Activated CD4-positive, alpha-beta T cell treated with anti-CD3 and anti-CD28 coated beads for 36 hours (primary cell): ENCODE measurements around the gene ALK. TPM values are rescaled to one million over a fixed set of nuclear protein-coding genes. Genes with fewer than 3 reads are reported as not detected.

Experiments used
- ATAC-seq: fragments of 200-7000 bp; cut with Tn5 transposase; one replicate; pipeline ENCODE4 v1.10.0; 2021; ENCODE audit warnings: mild to moderate bottlenecking, moderate library complexity
- CTCF ChIA-PET: fragments of 350-600 bp; sonication (Branson Sonifier 250); formaldehyde crosslinking; loops from one replicate; lab custom pipeline; 2021; ENCODE audit warnings: antibody characterized with exemption; lab: Charles Lee
- POLR2A ChIA-PET: fragments of 350-600 bp; sonication (Branson Sonifier 250); formaldehyde crosslinking; loops from one replicate; lab custom pipeline; 2021; ENCODE audit warnings: antibody characterized with exemption, inconsistent platforms; lab: Charles Lee
- DNase-seq: peaks from one replicate; pipeline ENCODE4 v3.0.0-alpha.2; 2020
- H3K27ac Mint-ChIP-seq: one replicate; pipeline ENCODE4 v1.8.0; 2021; ENCODE audit warnings: mixed read lengths
- H3K27me3 Mint-ChIP-seq: one replicate; pipeline ENCODE4 v1.8.0; 2021; ENCODE audit warnings: mixed read lengths
- H3K36me3 Mint-ChIP-seq: one replicate; pipeline ENCODE4 v1.8.0; 2021; ENCODE audit warnings: low read depth, mixed read lengths
- H3K4me1 Mint-ChIP-seq: one replicate; pipeline ENCODE4 v1.8.0; 2021; ENCODE audit warnings: mixed read lengths
- H3K4me3 Mint-ChIP-seq: one replicate; pipeline ENCODE4 v1.8.0; 2021; ENCODE audit warnings: mild to moderate bottlenecking, moderate library complexity, mixed read lengths
- H3K9me3 Mint-ChIP-seq: one replicate; pipeline ENCODE4 v1.8.0; 2021; ENCODE audit warnings: low read depth, mixed read lengths
- intact Hi-C, 2 experiments: fragments of 100-400 bp; cut with DNase I in 1 of 2; cut with micrococcal nuclease in 1 of 2; formaldehyde crosslinking; loops; one replicate each; pipeline versions ENCODE4 v1.14.2 to v1.15.1; 2022 to 2024; cut with DNase I, micrococcal nuclease
- total RNA-seq, 2 experiments: library from RNA; stranded (reverse); gene quantifications; one replicate each; pipeline ENCODE4 v1.2.3, GENCODE V29; 2021

ALK gene
- total RNA-seq, 2 experiments from 2014 or later, result not detected

DNA sequence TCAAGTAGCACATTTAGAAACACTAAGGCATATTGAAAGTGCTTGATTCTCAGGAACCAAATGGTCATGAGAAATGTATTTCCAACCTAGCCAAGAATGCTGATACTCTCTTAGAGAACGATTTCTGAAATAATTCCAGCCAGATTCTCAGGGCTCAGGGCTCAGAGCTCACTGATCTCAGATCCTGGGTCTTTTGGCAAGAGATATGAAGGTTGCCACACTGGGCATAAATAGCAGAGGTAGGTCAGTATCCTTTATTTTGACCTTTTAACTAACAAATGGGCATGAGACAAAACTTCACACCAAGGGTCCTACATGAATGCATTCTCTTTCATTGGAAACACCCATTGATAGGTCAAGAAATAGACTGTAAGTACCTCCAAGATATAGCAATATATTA is 364.1 kb downstream of the ALK start:
- ATAC-seq, result no peak
- no peak for DNase-seq
- Mint-ChIP-seq H3K27ac (no peak overlapping the region), H3K27me3 (peaks cover 18% of the 10 kb centered on the region), H3K4me1 (no peaks in the 10 kb centered on the region), H3K4me3 (no peak overlapping the region), H3K9me3 (no peaks in the 10 kb centered on the region), H3K36me3 (no peaks in the 10 kb centered on the region)
- CTCF ChIA-PET, result no interaction called here
- intact Hi-C loops, result no loop called here
- POLR2A ChIA-PET, result no interaction called here

DNA sequence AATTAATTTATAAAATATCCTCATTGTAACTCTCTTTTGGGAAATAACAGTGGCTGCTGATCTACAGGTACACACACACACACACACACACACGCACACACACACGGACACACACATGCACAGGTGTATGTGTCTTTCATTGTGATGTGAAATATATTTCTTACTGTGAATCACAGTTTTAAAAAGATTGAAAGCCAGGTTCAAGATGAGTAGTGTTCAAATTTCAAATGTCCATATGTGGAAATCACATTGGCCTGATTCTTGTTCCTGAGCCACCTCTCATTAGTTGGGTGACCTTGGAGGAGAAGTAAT is 372.4 kb downstream of the ALK start:
- ChIA-PET CTCF (no interaction called here), POLR2A (no interaction called here)
- no peaks in the 10 kb centered on the region for H3K4me1 Mint-ChIP-seq
- no peak for ATAC-seq
- H3K27ac Mint-ChIP-seq, result no peak overlapping the region
- no peaks in the 10 kb centered on the region for H3K36me3 Mint-ChIP-seq
- H3K4me3 Mint-ChIP-seq, result no peak overlapping the region
- intact Hi-C loops, result no loop called here
- H3K27me3 Mint-ChIP-seq, result peaks cover 10% of the 10 kb centered on the region
- no peaks in the 10 kb centered on the region for H3K9me3 Mint-ChIP-seq
- no peak for DNase-seq

DNA sequence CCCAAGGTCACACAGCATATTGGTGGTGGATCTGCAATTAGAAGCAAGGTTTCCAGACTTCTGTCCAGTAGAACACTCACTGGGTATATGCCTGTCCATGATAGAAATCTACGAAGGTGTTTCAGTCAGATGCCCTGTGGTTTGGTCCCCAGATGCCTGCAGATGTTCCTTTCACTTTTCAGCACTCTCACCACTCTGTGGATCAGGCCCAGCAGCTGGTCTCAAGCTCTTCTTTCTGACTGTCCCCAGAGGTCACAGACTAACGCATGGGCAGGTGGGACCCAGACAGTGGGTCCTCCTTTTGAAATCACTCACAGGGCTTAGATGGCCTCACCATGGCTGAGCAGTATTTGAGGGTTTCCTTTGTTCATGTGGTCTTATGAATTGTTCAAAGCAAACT is 376.5 kb downstream of the ALK start:
- ATAC-seq (no peak), DNase-seq (no peak)
- ChIA-PET CTCF (no interaction called here), POLR2A (no interaction called here)
- Mint-ChIP-seq H3K4me1 (no peaks in the 10 kb centered on the region), H3K36me3 (no peaks in the 10 kb centered on the region), H3K9me3 (no peaks in the 10 kb centered on the region), H3K27me3 (peaks cover 11% of the 10 kb centered on the region), H3K4me3 (no peak overlapping the region), H3K27ac (no peak overlapping the region)
- intact Hi-C loops, result no loop called here

DNA sequence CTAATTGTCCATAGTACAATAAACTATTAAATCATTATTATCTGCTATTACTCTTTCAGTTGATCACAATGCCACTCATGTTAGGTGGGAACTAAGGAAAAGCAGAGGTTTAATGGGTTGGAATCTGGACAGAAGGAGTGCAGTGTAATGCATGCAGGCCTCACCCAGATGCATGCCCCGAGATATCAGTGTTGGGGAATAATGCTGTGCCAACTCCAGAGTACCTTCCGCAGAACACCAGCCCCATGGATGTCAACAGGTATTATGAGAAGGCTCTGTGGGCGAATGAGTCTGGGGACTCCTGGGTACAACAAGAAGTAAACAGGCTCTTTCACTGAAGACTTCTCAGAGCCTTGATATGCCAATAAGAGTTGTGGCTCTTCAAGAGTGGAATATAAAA is 377.4 kb downstream of the ALK start:
- no peak for ATAC-seq
- no peaks in the 10 kb centered on the region for H3K36me3 Mint-ChIP-seq
- CTCF ChIA-PET, result no interaction called here
- intact Hi-C loops, result no loop called here
- no peak overlapping the region for H3K27ac Mint-ChIP-seq
- peaks cover 13% of the 10 kb centered on the region for H3K27me3 Mint-ChIP-seq
- POLR2A ChIA-PET, result no interaction called here
- DNase-seq, result no peak
- H3K4me1 Mint-ChIP-seq, result no peaks in the 10 kb centered on the region
- H3K4me3 Mint-ChIP-seq, result no peak overlapping the region
- H3K9me3 Mint-ChIP-seq, result no peaks in the 10 kb centered on the region

DNA sequence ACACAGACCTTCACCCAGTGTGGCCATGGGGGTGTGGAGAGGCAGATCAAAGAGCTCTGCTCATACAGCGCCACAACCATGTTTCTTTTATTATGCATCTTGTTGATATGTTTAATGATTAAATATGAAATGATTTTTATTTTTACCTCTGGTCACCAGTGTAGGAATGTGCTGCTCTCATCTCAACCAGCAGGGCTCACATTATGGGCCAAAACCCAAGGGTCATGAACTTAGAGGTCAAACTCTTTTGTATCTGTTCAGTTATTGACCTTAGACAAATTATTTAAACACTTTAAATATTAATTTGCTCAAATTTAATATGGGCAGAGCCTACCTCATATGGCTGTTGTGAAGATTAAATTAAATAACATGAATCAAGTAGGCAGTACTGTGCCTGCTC is 386.2 kb downstream of the ALK start:
- H3K27ac Mint-ChIP-seq, result no peak overlapping the region
- CTCF ChIA-PET, result interaction anchor here (1.2 kb wide), 1 partner anchor 537 kb away, joined by 4 read pairs; no protein-coding TSS in a partner anchor
- no peaks in the 10 kb centered on the region for H3K9me3 Mint-ChIP-seq
- H3K36me3 Mint-ChIP-seq, result no peaks in the 10 kb centered on the region
- DNase-seq (no peak), ATAC-seq (no peak)
- intact Hi-C loops, result no loop called here
- POLR2A ChIA-PET, result no interaction called here
- H3K27me3 Mint-ChIP-seq, result peaks cover 15% of the 10 kb centered on the region
- no peaks in the 10 kb centered on the region for H3K4me1 Mint-ChIP-seq
- no peak overlapping the region for H3K4me3 Mint-ChIP-seq

DNA sequence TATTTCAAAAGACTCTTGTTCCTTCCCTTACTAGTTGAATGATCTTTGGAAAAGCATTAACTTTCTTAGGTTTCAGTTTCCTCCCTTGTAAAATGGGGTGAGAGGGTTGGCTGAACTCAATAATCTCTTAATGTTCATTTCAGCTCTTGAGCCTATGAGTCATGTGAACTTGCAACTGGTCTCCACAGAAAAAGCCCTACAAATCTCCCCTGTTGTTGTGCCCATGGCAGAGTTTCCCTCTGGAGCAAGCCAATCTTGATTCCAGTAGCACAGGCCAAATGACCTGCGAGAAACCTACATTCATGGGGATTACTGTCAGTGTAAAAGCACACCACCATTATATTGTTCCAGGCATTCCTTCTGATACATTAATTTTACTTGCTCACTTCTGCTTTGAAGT is 388.9 kb downstream of the ALK start:
- H3K4me3 Mint-ChIP-seq, result no peak overlapping the region
- no peak for ATAC-seq
- no peaks in the 10 kb centered on the region for H3K36me3 Mint-ChIP-seq
- peaks cover 5% of the 10 kb centered on the region for H3K4me1 Mint-ChIP-seq
- intact Hi-C loops, result no loop called here
- no peak overlapping the region for H3K27ac Mint-ChIP-seq
- no peaks in the 10 kb centered on the region for H3K9me3 Mint-ChIP-seq
- ChIA-PET CTCF (no interaction called here), POLR2A (no interaction called here)
- peaks cover 15% of the 10 kb centered on the region for H3K27me3 Mint-ChIP-seq
- DNase-seq, result no peak

DNA sequence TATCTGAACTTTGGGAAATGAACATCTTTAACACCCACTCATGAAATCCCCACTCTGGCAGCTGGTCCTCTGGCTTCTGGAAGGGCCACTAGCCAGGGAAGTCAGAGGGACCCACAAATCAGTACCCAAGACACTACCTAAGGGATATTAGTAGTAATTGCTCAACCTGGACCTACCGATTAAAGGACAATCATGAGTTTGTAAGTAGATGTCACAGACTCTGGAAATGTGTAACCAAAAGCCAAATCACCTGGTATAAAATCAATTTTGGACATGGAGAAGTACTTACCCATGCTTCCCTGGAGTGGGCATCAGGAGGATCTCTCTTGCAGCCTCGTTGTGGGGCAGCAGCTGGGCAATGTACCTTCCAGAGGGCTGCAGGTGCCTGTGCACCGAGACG is 389.8 kb downstream of the ALK start:
- Mint-ChIP-seq H3K4me3 (no peak overlapping the region), H3K27me3 (peaks cover 15% of the 10 kb centered on the region), H3K4me1 (peaks cover 5% of the 10 kb centered on the region), H3K9me3 (no peaks in the 10 kb centered on the region), H3K27ac (no peak overlapping the region), H3K36me3 (no peaks in the 10 kb centered on the region)
- POLR2A ChIA-PET, result no interaction called here
- CTCF ChIA-PET, result no interaction called here
- intact Hi-C loops, result no loop called here
- ATAC-seq, result no peak
- no peak for DNase-seq

DNA sequence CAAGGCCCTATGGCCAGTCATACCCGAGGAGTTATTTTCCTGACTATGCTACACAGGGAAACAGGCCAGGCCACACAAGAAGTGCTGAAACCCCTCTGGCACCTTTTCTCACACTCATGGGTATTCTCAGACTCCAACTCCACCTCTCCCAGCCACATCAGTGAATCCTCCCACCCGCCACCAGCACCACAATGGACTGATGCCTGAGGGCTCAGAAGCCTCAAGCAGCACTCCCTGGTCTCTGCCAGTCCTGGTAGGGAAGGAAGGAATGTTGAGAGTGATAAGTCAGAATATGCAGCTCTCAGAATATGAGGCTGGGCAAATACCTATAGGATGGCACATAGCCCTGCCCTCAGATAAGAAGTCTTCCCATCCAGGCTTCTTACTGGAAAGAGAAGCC is 391.1 kb downstream of the ALK start:
- Mint-ChIP-seq H3K27me3 (peaks cover 15% of the 10 kb centered on the region), H3K4me3 (no peak overlapping the region), H3K27ac (no peak overlapping the region), H3K36me3 (no peaks in the 10 kb centered on the region), H3K9me3 (no peaks in the 10 kb centered on the region), H3K4me1 (peaks cover 5% of the 10 kb centered on the region)
- ChIA-PET CTCF (no interaction called here), POLR2A (no interaction called here)
- ATAC-seq (no peak), DNase-seq (no peak)
- intact Hi-C loops, result no loop called here

DNA sequence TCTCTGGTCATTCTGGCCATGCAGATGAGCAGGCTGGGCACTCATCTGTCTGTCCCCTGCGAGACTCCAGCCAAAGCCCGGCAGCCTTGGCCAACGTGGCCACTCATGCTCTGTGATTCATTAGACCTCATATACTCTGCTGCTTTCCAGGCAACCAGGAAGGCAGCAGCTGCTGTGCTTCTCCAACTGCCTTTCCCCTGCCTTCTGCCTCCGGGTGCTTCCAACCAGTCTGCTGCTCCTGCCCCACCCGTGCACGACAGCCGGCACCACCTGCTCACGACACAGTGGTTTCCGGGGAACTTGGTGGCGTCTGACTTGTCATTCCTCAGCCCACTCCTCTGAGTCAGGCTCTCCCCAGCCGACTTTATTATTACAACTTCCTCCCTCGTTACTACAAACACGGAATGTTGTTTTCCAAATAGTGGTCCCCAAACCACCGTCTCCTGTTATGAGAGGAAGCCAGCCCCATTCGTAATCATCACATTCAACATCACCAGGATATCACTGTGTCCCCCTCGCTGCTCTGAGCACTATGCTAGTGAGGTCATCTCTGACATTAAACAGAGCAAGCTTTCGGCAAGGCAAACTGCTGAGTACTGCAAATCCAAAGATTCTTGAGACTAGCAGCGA is 392.4 kb downstream of the ALK start:
- POLR2A ChIA-PET, result no interaction called here
- DNase-seq, result peak; percentile 62
- no peak overlapping the region for H3K4me3 Mint-ChIP-seq
- intact Hi-C loops, result no loop called here
- H3K9me3 Mint-ChIP-seq, result no peaks in the 10 kb centered on the region
- CTCF ChIA-PET, result no interaction called here
- no peak overlapping the region for H3K27ac Mint-ChIP-seq
- ATAC-seq, result peak; percentile 94
- peaks cover 5% of the 10 kb centered on the region for H3K4me1 Mint-ChIP-seq
- H3K36me3 Mint-ChIP-seq, result no peaks in the 10 kb centered on the region
- H3K27me3 Mint-ChIP-seq, result peaks cover 17% of the 10 kb centered on the region

DNA sequence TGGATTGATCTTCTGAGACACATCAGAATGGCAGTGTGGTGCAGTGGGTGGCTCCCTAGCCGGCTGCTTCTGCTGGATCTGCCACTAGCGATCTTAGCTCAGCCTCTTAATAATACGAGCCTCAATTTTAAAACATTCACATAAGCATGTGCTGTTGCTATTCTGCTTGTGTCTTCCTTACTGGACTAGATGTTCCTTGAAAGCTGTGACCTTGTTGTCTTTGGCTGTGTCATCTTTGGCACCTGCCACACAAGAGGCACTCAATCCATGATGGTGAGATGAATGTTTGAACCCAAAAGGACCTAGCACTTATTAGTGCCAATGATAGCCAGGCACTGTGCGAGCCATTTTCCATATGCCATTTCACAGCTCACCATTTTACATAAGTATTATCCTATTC is 393.0 kb downstream of the ALK start:
- Mint-ChIP-seq H3K27me3 (peaks cover 12% of the 10 kb centered on the region), H3K4me1 (peaks cover 5% of the 10 kb centered on the region), H3K9me3 (no peaks in the 10 kb centered on the region), H3K36me3 (no peaks in the 10 kb centered on the region), H3K27ac (no peak overlapping the region), H3K4me3 (no peak overlapping the region)
- POLR2A ChIA-PET, result no interaction called here
- intact Hi-C loops, result no loop called here
- DNase-seq (no peak), ATAC-seq (no peak)
- CTCF ChIA-PET, result no interaction called here

DNA sequence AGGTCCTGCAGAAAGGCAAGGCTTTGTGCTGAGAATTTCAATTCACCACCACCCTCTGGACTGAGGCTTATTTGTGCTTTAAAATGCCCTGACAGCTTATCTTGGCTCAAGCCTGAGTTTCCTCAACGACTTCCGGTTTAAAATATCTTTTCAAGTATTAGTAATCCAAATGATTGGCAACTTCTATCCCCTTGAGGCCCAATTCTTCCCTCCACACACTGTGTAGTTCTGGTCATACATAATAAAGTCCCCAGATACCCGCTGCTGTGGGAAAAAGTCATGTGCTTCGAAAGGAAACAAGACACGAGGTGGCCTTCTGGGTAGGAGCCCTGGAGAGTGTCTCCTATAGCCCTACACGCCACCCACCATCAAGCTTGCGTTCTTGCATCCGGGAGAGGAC is 393.4 kb downstream of the ALK start:
- Mint-ChIP-seq H3K4me1 (peaks cover 5% of the 10 kb centered on the region), H3K36me3 (no peaks in the 10 kb centered on the region), H3K27me3 (peaks cover 11% of the 10 kb centered on the region), H3K4me3 (no peak overlapping the region), H3K9me3 (no peaks in the 10 kb centered on the region), H3K27ac (no peak overlapping the region)
- ATAC-seq (no peak), DNase-seq (no peak)
- POLR2A ChIA-PET, result no interaction called here
- CTCF ChIA-PET, result interaction anchor here (0.6 kb wide), 1 partner anchor 1428 kb away, joined by 3 read pairs; no protein-coding TSS in a partner anchor
- intact Hi-C loops, result no loop called here

DNA sequence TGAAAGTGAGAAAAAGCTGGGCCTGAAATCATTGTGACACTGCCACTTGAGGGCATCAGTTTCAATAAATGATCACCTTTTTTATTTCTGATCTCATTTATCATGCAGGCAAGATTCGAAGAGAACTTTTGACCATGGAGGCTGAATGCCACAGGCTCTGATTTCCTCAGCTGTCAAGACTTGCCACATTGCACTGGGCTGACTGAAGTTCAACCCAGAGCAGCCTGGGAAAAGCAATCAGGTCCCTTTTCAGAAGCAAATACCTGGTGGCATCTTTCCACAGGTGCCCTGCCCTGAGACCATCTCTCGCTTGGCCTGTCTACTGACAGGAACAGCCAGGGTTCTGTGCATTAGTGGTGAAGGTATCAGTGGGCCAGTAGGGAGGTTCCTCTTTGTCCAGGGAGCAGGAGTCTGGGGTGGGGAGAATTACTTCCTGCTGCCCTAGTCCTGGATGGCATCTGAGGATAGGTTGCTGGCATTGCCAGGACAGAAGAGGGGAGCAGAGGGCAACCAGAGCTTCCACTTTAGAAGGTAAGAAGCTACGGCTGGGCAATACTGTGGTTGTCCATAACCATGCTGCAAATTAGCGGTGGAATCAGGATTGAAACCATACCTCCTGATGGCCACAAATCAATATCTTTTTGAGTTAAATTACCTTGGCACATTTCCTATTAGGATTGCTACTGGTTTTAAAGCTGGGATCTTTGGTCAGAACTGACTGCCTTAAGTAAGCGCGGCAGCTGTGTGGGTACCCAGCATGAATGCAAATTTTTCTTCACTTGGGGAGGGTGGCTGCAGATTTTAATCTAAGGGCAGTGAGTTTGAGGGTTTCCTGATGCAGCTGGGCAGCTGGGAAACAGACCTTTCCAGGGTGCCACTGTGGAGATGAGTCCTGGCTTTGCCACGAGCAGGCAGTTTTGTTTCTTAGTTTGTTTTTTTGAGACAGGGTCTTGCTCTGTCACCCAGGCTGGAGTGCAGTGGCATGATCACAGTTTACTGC is 394.5 kb downstream of the ALK start:
- DNase-seq, result no peak
- Mint-ChIP-seq H3K4me1 (peaks cover 5% of the 10 kb centered on the region), H3K4me3 (no peak overlapping the region), H3K27me3 (peaks cover 11% of the 10 kb centered on the region), H3K36me3 (no peaks in the 10 kb centered on the region), H3K27ac (no peak overlapping the region), H3K9me3 (no peaks in the 10 kb centered on the region)
- ATAC-seq, result no peak
- POLR2A ChIA-PET, result no interaction called here
- CTCF ChIA-PET, result interaction anchor here (0.6 kb wide), 1 partner anchor 1427 kb away, joined by 3 read pairs; no protein-coding TSS in a partner anchor
- intact Hi-C loops, result no loop called here
